CD4-positive, alpha-beta T cell treated with Interleukin-6 for 4 hours (primary cell): ENCODE measurements around the gene RNF151.
A peak's percentile ranks its signal among the peaks of the same experiment; 100 is the strongest.

ENCODE experiments used
- DNase-seq: peaks from one replicate; pipeline ENCODE4 v3.0.0-alpha.2; 2020; ENCODE audit warnings: mixed read lengths

RNF151 gene

DNA sequence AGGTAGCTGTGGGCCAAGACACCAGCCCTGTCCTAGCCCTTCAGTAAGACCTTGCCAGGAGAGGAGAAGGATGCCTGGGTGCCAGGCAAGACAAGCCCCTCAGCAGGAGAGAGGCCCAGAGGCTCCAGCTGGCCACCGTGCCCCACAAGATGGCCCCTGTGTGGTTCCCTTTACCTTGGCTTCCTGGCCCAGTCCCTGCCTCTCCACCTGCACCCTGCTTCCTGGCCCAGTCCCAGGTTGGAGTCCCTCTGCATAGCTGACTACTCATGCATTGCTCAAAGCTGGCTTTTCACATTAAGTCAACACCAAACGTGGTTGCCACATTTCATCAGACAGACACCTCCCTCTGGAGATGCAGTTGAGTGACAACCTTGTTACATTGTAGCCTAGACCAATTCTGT, 27.1 kb downstream of the RNF151 start:
- no peak for DNase-seq

DNA sequence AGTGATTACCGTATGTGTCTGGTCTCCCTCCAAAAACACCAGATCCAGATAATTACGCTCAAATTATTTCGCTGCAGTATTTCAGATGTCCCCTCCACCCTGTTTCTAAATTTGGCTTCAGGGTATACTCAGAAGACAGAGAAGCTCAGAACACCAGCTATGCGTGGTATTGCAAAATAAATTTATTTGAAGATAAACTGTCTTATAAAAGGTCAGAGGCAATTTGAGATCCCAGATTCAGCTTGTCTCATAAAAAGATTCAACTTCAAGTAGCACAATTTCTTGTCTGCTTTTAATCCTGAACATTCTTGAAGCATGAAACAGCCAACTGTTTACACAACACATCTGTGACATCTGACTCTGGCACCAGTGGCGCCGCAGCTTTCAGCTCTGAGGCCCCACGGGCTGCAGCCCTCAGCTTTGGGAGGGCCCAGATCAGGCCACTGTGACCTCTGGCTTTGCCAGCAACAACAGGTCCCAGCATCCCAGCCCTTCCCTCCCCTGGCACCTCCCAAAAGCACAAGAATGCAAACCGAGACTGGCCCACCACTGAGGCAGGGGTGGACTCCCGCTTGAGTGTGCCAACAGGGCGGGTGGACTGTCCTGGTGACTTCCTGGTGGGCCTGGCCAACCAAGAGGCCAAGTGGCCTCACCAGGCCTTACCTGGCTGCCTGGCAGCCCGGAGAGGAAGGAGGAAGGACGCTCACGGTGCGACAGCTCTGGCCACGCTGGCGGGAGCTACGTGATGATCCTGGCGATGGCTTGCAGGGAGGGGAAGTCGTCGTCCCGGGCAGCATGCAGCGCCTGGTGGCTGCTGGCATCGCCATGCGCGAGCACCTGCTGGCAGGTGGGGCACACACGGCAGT, 31.1 kb downstream of the RNF151 start:
- DNase-seq: no peak

DNA sequence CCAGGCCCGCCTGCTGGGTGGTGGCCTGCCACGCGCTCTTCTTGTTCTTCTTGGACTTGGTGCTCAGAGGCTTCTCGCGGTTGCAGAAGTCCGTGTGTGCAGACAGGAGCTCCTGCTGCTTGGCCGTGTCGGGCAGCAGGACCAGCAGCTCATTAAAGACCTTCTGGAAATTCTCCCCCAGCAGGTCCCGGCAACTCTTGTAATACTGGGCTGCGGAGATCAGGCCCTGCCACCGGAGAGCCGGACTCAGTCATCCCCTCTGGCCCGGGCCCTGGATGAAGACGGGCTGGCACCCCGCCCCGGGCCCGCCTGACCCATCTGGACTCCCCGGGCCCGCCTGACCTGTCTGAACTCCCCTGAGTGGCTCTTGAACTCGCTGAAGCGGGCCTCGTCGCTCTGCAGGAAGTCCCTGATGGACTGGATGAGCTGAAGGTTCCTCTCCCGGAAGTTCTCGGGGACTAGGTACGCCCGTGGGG, 31.7 kb downstream of the RNF151 start:
- DNase-seq: no peak

DNA sequence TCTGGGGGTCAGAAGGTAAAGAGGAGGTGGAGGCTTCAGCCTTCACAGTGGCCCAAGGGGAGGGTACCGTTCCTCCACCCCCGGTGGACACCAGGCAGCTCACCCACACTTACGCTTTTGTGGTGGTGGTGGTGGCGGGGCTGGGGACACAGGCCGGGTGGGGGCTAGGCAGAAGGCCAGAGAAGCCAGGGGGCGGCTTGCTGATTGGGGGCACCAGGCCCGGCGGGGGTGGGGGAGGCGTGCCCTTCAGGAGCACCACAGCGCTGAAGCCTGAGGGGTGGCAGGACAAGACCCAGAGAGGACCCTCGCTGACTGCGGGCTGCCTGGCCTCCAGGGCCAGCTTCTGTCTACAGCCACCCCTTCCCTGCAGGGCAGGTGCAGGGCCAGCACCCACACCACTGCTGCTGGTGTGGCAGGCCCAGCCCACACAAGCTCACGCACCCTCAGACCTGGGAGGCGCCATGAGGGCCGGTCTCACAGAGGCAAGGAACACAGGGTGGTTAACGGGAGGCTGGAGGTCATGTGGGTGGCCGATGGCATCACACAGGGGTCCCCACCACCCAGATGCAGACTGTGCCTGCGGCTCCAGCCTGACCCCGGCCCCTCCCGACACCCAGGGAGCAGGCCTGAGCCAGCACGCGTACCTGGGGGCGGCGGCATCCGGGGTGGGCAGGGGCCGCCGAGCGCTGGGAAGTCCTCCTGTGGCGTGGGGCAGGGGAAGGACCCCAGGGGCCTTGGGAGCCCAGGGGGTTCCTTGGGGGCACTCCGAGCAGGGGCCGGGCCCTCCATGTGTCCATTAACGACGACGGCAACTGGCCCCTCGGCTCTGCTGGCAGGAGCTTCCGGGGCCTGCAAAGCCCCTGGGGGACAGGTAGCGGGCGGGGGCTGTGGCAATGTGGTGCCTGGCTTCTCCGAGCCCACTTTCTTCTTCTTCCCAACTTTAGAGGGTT, 32.5 kb downstream of the RNF151 start:
- no peak for DNase-seq

DNA sequence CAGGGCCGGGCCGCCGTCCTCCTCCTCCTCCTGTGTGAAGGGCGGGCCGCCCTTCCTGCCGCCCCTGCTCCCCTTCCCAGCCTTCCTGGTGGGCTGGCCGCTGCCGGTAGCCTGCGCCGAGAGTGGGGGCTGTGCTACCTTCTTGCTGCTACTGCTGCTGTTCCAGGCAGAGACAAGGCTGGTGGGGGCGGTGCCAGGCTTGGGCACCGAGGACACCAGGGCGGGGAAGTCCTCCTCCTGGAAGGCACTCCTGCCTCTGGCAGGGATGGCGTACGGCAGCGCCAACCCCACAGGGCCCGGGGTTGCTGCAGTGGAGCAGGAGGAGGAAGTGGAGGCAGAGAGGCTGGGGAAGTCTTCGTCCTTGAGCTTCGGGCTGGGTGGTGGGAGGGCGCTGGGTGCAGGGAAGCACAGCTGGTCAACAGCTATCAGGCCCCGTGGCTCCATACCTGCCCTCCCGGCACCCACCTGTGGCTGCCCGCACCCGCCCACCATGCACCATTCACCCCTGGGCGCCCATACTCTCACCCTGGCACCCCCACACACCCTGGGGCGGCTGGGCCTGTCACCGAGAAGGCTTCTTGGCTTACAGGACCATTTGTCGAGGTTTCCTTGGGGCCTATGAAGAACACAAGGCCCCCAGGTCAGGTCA, 33.3 kb downstream of the RNF151 start:
- DNase-seq: no peak

DNA sequence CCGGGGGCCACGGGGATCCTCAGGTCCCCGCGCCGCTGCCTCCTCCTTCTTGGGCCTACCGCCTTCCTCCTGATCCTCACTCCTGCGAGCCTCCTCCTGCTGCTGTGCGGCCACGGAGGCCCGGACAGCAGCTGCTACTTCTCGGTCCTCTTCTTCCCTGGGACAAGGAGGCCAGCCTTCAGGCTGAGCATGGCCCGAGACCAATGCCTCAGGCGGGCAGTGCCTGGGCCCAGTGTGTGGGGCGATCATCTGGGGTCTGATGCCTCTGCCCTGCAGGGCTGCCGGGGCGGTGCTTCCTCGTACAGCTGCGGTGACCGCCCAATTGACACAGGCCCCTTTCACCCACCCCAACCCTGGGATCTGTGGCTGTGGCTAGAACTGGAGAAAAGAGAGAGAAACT, 34.4 kb downstream of the RNF151 start:
- no peak for DNase-seq

DNA sequence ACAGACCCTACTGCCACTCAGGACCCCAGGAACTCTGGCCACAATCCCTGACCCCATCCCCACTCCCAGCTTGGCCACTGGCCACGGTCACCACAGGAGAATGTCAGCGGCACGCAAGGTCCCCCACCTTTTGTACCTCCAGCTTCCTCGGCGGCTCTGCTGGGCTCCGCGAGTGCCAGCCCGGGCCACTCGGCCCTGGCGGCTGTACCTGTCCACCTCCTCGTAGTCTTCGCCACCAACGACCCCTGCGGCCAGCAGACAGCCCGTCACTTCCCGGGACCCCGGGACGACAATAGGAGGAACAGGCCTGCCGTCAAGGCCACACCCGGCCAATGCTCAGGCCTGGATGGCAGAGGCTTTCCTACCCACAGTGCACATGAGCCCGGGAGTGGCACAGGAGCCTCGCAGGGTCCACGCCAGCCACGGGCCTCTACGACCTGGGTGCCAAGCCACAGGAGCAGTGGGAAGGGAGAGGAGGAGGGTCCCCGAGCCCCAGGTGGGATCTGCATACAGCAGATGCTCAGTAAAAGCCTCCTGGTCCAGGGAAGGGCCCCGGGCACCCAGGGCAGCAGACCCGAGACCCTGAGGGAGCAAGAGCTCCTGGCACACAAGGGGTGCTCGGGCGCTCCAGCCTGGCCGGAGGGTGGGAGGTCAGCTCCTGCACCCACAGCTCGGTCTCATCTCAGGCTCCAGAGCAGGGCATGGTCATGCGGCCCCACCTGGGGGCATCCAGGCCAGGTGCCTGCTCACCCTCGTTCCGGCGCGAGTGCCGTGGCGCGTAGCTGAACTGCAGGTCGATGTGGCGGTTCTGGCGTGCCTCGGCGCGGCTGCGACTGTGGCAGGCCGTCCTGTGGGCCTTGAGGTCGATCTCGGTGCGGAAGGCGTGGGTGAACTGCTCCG, 35.0 kb downstream of the RNF151 start:
- no peak for DNase-seq

DNA sequence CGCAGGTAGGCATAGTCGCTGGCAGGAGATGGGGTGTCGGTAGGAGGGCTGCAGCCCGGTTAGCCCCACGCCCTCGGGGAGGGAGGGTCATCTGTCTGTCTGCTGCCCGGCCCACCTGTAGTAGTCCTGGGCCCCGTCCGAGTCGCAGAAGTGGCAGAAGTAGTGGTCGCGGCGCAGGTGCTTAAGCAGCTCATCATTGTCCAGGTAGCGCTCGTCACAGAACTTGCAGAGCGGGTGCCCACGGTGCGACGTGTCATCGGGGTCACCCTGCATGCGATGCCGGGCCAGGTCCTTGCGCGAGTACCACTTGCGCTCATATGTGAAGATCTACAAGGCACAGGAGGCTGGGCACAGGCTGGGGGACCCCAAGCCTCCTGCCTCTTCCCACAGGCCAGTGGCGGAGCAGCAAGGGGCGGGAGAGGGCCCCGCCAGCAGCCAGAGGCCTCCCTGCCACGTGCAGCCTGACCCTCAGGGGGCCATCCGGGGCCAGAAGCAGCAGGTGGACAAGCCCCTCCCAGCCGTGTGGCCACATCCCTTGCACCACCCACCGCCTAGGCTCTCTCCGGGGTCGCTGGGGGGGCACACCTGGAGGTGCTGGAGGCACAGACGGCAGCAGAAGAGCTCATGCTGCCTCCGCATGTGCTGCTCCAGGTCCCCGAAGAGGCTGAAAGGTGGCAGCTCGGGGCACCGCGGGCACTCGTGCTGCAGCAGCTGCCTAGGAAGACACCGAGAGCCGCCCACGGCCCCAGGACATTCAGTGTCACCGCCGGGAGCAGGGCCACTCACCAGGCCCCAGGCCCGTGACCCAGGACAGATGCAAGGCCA, 36.0 kb downstream of the RNF151 start:
- DNase-seq: no peak

DNA sequence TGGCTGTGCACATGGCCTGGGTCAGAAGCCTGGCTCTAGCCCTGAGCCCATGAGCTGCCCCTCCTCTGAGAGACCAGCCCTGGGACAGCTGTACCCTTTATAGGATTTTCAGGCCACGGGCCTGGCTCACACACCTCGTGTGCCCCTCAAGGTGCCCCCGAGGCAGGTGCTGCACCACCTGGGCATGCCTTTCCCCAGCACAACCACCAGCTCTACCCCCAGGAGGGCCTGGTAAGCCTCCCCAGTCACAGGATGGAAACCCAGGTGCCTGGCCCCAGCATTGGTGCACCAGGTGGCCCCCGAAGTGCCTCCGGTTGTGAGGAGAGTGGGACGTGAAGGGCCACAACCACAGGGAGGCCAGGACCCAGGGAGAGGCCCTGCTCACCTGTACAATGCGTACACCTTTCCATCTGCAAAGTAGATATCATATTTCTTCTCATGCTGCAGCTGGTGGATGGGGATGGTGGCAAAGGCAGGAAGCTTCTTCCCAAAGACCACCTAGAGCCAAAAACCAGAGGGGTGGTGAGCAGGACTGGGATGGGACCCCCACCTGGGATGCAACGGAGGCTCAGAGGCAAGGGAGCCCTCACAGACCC, 36.7 kb downstream of the RNF151 start:
- DNase-seq: no peak

DNA sequence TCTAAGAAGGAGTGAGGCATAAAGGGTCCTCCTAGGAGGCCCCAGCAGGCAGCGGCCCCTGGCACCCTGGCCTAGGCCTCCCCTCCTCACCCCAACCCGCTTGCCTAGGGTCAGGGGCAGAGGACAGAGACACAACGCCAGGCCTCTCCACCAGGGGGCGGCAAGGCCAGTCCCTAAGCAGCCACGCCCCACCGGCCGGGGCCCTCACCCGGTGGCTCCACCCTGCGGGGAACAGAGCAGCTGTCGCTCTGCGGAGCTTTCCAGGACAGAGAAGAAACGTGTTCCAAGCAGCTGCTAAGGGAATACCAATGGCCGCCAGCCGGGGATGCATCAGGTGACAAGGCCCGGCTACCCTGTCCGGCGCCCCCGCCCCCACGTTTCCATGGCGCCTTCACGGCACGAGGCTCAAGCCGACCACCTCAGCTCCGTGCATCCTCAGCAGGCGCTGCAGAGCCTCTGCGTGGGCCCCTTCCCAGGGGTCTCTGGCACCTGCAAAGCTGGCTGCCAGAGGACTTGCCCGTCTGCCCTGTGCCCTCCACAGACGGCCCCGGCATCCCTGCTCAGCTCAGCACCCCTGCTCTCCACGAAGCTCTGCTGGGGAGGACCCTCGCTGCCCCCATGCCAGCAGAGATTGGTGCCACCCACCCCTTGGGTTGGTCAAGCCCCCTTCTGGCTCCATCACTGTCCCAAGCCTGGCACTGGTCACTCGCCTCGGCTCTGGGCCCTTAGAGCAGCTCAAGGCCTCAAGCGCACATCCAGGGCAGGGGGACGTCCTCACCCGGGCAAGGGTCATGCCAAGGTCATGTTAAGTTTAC, 37.4 kb downstream of the RNF151 start:
- DNase-seq: peak; percentile 88

DNA sequence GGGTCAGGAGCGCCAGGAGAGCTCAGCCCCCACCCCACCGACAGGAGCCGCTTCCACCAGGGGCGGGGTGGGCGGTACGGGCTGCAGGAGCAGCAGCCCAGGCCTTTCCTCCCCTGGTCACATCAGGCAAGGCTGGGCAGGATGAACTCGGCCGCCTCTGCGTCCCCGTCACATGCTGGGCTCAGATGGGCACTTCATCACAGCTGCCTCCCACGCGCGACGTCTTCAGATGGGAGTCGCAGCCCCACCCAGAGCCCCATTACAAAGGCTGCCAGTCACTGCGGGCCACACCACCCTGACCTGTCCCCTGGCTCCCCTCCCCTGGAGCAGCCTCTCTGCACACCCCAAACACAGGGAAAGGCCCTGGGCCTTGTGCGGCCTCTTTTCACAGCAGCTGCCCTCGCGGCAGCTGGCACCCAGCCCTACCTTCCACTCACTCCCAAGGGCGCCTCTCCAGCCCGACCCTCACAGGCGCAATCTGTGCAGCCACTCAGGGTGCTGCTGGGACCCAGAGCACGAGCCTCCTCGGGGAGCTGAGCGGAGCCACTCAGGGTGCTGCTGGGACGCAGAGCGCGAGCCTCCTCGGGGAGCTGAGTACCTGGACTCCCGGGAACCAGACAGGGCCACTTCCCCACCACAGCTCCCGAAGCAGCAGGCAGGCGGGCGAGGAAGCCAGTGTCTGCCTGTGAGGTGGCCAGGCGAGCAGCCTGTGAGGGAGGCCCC, 38.3 kb downstream of the RNF151 start:
- DNase-seq: no peak

DNA sequence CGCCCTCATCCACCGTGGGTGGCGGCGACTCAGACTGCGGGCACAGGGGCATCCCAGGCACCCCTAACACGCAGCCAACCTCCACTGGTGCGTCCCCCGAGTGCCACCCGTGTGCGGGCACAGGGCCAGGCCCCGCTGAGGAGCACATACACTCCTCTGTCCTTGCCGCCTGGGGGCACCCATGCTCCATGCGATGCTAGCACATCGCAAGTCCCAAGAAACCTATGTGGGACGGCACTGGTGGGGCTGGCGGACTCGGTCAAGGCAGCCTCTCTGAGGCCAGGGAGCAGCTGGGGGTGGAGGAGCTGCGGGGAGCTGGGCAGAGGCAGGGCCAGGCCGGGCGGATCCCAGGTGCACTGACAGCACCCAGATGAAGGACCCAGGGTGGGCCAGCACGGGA, 39.0 kb downstream of the RNF151 start:
- DNase-seq: no peak

DNA sequence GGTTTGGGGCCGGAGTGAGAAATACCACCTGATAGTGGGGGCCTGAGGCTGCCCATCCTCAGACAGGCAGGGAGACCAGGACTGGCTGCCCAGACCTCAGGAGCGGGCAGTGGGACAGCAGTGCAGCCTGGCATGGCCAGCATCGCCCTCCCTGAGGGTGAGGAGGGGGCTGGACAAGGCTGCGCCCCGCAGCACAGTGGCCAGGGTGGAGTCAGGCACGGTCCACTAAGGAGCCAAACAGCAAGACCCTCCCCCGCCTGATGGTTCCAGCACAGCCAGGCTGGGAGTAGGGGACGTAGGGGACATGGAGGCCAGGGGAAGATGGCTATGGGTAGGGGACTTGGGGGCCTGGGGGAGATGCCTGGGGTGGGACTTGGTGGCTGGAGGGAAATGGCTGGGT, 39.7 kb downstream of the RNF151 start:
- no peak for DNase-seq

DNA sequence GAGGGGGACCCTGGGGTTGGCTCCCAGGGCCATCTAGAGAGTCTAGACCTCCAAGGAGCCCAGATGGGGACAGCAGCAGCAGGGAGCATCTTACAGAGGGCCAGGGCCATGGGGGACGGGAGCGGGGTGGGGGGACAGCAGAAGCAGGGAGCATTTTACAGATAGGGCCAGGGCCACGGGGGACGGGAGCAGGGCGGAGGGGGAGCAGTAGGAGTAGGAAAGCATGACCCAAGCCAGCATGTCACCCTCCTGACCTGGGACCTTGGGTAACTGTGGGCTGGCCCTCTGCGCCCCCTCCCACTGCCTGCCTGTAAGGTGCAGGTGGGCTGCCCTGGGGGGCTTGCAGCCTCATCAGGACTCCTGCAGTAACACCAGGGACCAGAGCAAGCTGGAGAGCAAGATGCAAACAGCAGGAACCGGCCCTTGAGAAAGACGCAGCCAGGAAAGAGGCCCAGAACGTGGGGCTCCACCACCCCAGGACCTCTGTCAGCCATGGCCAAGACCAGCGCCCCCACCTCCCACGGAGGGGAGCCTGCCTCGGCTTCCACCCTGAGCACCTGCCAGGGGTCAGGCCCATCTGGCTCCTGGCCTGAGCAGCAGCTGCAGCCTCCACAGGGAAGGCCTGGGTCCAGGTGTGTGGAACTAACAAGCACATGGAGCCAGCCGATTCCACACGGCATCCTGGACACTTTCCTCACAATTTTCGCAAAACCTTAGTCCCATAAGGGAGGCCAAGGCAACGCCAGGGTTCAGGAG, 40.6 kb downstream of the RNF151 start:
- DNase-seq: no peak

DNA sequence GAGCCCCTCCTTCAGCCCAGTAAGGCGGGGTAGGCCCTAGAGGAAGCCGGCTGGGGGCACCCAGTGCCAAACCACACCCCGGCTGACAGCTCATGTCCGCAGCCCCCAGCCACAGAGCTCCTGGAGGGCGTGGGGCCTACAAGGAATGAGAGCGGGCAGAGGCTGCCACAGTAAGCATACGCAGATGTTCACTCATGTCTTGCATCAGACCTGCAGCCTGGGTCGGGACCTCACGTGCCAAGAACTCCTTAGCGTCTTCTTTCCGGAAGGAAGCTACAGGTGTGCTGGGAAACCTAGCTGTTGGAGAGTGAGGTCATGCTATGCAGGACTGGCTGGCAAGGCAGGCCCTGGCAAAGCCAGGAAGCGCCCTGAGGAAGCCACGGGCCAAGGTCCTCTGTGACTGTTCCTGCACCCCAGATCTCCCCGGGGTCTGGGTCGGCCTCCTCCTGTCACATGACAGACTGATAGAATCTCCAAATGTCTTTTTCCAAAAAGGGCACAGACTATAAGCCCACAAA, 41.4 kb downstream of the RNF151 start:
- peak; percentile 30 for DNase-seq

DNA sequence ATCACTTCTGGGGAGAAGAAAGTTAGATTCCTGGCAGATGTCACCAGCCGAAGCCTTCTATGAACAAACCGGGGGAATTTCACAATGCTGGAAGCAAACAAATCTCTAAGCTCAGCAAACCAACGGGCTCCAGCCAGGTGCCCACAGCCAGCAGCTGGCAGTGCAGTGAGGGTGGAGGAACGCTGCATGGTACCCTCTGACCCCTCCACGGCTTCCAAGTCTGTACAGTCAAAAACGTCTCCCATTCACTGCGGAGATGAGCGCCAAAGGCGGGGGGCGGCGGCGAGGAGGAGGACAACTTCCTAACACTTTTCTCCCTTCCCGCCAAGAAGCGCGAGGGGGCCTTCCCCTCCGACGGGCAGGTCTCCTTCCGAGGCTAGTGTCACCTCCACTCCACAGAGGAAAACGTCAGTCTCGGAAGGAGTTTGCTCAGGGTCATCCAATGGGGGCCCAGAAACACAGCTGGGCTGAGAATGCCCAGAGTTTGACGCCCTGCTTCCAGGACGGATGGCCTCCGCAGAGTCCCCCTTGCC, 42.0 kb downstream of the RNF151 start:
- DNase-seq: peak; percentile 23

DNA sequence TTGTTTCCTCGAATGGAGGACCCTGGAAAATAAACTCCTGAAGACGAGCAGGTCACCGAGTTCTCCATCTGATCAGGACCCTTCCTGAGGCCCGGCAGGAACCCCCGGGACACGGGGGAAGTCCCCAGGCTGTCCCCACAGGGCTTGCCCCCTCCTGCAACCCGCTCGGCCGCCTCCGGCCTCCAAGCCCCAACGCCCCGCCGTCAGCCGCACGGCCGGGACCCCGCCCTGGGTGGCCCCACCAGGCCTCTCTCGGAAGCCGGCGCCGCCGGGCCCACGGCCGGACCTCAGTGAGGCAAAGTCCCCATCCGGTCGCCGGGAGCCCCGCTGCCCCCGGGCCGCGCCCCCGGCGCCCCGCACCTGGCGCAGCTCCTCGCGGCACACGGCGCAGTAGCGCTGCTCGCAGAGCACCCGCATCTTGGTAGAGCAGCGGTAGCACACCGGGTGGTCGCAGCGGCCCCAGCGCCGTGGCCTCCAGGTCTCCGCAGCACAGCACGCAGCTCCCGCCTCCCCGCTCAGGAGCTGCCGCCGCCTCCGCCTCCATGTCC, 42.6 kb downstream of the RNF151 start:
- DNase-seq: peak; percentile 7
